SK-N-MC (cell line): ENCODE measurements around the gene TMEM127.

Source experiments
- EZH2 ChIP-seq: fragments of 200-600 bp; sonication (generic); IDR thresholded peaks from one replicate; pipeline ENCODE4 v1.6.1; 2017; ENCODE audit warnings: antibody characterized with exemption
- FOXP2 ChIP-seq: optimal IDR thresholded peaks from 2 replicates; pipeline ENCODE3; 2011; ENCODE audit warnings: mild to moderate bottlenecking, moderate library complexity; ENCODE audit not compliant: insufficient read depth; ENCODE audit errors: extremely low read length, control extremely low read depth
- POLR2AphosphoS5 ChIP-seq: IDR thresholded peaks from 2 replicates; pipeline ENCODE4 v1.6.1; 2012; ENCODE audit warnings: mild to moderate bottlenecking, low read depth, low read length, borderline replicate concordance

- TF ChIP-seq FOXP2 = no peak
- no peak for TF ChIP-seq EZH2
- TF ChIP-seq POLR2AphosphoS5 = no peak
These were observed 25.3 kb downstream of the TMEM127 start for GRCh38 chr2:96240341-96241038.
